Psoas muscle (tissue), 8 donors: Measurements from ENCODE around the gene PTN. TPM values are rescaled to one million over a fixed set of nuclear protein-coding genes. Genes with fewer than 3 reads are reported as not detected.

Source experiments
- ATAC-seq, 4 donors: fragments of 200-7000 bp; cut with Tn5 transposase; one replicate each; pipeline ENCODE4 v1.9.1; 2020; ENCODE audit warnings: moderate library complexity in 3 of 4, mild to moderate bottlenecking in 2 of 4
- DNase-seq, 2 donors: peaks; one replicate each; pipeline ENCODE4 v3.0.0-alpha.2; 2020
- H3K27ac ChIP-seq: fragments of 200-600 bp; one replicate; pipeline ENCODE4 v1.8.0; 2022
- H3K27me3 ChIP-seq, 3 donors: fragments of 200-600 bp in 1 of 3; one replicate each; pipeline versions ENCODE4 v1.6.1 to v1.8.0; 2013 to 2022; ENCODE audit warnings: low read length in 2 of 3, mild to moderate bottlenecking in 2 of 3, moderate library complexity in 1 of 3; ENCODE audit not compliant: insufficient read depth in 3 of 3
- H3K36me3 ChIP-seq, 2 donors: fragments of 200-600 bp in 1 of 2; one replicate each; pipeline versions ENCODE4 v1.6.1 to v1.8.0; 2013 to 2022; ENCODE audit warnings: low read depth in 1 of 2, mild to moderate bottlenecking in 1 of 2, moderate library complexity in 1 of 2; ENCODE audit not compliant: insufficient read depth in 1 of 2
- H3K4me1 ChIP-seq: fragments of 200-600 bp; one replicate; pipeline ENCODE4 v1.8.0; 2022
- H3K4me3 ChIP-seq: fragments of 200-600 bp; one replicate; pipeline ENCODE4 v1.8.0; 2022; ENCODE audit warnings: mild to moderate bottlenecking
- H3K9me3 ChIP-seq: fragments of 200-600 bp; one replicate; pipeline ENCODE4 v1.8.0; 2022
- WGBS, 3 donors: extraction: QIAGEN DNeasy Blood & Tissue Kit; methylation state at CpG; one replicate each; pipeline versions ENCODE4 v1.1.6 to v1.1.7; 2013; 5-methylcytosine and 5-hydroxymethylcytosine counted together
- intact Hi-C, 2 donors: fragments of 100-400 bp; cut with DNase I; formaldehyde crosslinking; loops; one replicate each; pipeline versions ENCODE4 v1.11.0 to v1.14.2; 2022
- polyA plus RNA-seq, 3 donors: library from polyadenylated mRNA; stranded (reverse); fragments of 200-250 nt; gene quantifications; one replicate each; pipeline ENCODE4 v1.2.3, GENCODE V29; 2013
- total RNA-seq, 4 donors: library from RNA; stranded (reverse); fragmentation: NEBNext Ultra II Directional in 2 of 4; extraction: Animal tissue kit (Norgen Biotek cat#: 25700) in 2 of 4; gene quantifications; one replicate each; pipeline versions ENCODE4 v1.2.1 to v1.2.4, GENCODE V29; 2021 to 2023
- TF ChIP-seq, protein P1 (sequence below): fragments of 200-600 bp; IDR thresholded peaks from one replicate; pipeline ENCODE4 v1.8.0; 2022; ENCODE audit warnings: antibody characterized with exemption
- donor health status: healthy with polysubstance abuse.
- donor health status: DM: no; HTN: no; CAD: no; lungs with moderate emphysema.
- donor health status: Bipolar disorder and iron deficiency.
- donor health status: healthy.
- donor health status: DM: yes; HTN: yes; CAD: no.
- donor health status: DM: no; HTN: no; CAD: no.
- donor health status: DM: no; HTN: no; CAD: no.
- donor health status: DM: yes; HTN: yes; CAD: no.

PTN gene
- total and polyA plus RNA-seq, 7 donors: 0.13 to 4.2 (median 0.61) TPM

- Histone ChIP-seq H3K4me1 (no peaks in the 10 kb centered on the region), H3K4me3 (no peak overlapping the region), H3K27me3 (no peaks in the 10 kb centered on the region), H3K9me3 (no peaks in the 10 kb centered on the region), H3K36me3 (no peaks in the 10 kb centered on the region), H3K27ac (no peak overlapping the region)
- ATAC-seq: no peak
- DNase-seq: no peak
- TF ChIP-seq, protein P1, sequence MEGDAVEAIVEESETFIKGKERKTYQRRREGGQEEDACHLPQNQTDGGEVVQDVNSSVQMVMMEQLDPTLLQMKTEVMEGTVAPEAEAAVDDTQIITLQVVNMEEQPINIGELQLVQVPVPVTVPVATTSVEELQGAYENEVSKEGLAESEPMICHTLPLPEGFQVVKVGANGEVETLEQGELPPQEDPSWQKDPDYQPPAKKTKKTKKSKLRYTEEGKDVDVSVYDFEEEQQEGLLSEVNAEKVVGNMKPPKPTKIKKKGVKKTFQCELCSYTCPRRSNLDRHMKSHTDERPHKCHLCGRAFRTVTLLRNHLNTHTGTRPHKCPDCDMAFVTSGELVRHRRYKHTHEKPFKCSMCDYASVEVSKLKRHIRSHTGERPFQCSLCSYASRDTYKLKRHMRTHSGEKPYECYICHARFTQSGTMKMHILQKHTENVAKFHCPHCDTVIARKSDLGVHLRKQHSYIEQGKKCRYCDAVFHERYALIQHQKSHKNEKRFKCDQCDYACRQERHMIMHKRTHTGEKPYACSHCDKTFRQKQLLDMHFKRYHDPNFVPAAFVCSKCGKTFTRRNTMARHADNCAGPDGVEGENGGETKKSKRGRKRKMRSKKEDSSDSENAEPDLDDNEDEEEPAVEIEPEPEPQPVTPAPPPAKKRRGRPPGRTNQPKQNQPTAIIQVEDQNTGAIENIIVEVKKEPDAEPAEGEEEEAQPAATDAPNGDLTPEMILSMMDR: no peak
- 35 to 48% (median 42%) methylated on average over 5 of the region's 5 CpGs for WGBS, 3 donors
- intact Hi-C loops: no loop called here
These were observed 15.0 kb downstream of the PTN start for GRCh38 chr7:137328373-137329120.

DNA sequence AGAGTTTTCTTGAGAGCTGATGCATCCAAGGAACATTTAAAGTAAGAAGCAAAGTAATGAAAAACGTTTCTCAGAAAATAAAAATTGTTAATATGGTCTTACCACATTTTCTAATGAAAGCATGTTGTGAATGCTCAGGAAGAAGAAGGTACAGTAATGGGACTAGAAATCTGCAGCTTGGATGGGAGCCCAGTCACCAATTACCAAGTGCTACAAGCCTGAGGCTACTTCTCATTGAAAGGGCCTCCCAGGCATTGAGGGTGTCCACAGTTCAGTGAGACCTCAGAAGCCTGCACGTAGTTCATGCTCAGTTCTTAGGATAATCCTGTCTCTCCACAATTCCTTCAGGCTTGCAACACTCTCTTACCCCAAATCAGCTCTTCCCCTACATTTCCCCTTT, 17.6 kb downstream of the PTN start:
- Histone ChIP-seq H3K4me3 (no peak overlapping the region), H3K4me1 (no peaks in the 10 kb centered on the region), H3K36me3 (no peaks in the 10 kb centered on the region), H3K9me3 (no peaks in the 10 kb centered on the region), H3K27me3 (no peaks in the 10 kb centered on the region), H3K27ac (no peak overlapping the region)
- DNase-seq: no peak
- intact Hi-C loops: no loop called here
- 58 to 66% (median 65%) methylated on average over 2 of the region's 2 CpGs for WGBS, 3 donors
- ATAC-seq: no peak
- TF ChIP-seq, protein P1: no peak

DNA sequence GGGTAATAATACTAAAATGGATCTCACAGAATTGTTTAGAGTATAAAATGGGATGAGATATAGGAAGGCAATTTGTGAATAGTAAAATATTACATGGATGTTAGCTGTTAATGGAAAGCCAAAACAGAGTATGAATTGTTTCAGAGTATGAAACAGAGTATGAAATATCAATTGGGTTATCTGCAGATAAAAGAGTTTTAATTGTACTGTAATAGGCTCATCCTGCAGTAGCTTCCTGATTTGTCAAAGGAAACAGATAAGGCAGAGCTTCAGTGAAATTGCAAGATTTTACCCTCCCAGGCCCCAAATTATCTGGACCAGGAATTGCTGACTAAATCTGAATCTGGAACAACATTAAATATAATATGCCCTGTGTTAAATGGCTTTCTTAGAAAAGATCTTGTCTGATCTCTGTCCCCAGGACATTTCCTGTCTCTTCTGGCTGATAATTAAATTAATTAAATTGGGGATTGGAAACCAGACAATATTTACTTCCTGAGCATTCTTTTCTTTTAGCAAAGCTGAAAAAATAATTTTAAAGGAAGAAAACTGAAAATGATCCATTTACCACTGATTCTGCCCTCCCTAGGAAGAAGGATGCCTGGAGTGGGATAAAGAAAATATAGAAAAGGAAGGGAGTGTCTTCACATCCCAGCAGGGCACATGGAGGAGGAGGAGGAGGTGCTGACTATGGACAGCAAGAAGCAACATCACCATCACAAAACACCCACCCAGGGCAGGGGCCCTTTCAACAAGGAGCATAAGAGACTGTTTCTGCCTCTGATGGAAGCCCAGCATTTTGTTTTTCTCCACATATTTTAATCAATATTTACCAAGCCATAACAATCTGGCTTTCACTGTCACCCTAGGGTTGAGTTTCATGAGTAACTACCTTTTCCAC, 18.5 kb downstream of the PTN start:
- no peaks in the 10 kb centered on the region for H3K36me3 ChIP-seq
- no peaks in the 10 kb centered on the region for H3K9me3 ChIP-seq
- no peak overlapping the region for H3K4me3 ChIP-seq
- intact Hi-C loops: no loop called here
- TF ChIP-seq, protein P1: no peak
- no peak for DNase-seq
- H3K27ac ChIP-seq: no peak overlapping the region
- no peaks in the 10 kb centered on the region for H3K27me3 ChIP-seq
- no peaks in the 10 kb centered on the region for H3K4me1 ChIP-seq
- no peak for ATAC-seq

DNA sequence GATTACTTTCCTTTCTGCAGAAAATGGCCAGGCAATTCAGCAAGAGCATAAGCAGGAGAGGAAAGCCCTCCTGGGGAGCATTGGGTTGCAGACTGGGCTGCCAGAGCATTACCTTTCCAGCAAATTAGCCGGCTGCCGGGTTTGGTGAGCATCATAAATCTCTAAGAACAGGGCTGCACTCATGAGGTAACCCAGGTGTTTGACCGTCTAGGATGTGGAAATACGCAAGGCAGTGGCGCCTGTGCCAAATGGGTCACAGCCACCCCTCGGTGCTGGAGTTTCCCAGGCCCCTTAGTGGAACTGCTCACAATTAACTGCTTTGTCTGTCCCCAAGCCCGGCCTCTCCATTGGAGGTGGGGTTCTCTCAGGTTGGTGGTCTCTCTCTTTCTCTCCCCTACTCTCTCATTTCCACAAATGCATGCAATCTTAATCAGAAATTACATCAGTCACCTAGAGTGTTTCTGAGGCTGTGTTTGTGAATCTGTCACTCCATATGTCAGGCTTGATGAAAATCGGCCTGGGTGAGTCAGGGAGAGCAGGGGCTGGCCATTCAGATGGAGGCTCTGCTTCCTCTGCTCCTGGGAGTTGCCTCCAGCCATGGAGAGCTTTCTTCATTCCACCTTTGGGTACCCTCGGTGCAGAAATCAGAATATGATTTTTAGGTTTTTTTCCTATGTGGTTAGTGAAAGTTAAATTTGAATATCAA, 26.7 kb downstream of the PTN start:
- no peak overlapping the region for H3K27ac ChIP-seq
- 57 to 65% (median 65%) methylated on average over 9 of the region's 9 CpGs for WGBS, 3 donors
- DNase-seq (no peak), ATAC-seq (no peak)
- H3K4me1 ChIP-seq: no peaks in the 10 kb centered on the region
- TF ChIP-seq, protein P1: no peak
- no peaks in the 10 kb centered on the region for H3K27me3 ChIP-seq
- no peak overlapping the region for H3K4me3 ChIP-seq
- no peaks in the 10 kb centered on the region for H3K9me3 ChIP-seq
- intact Hi-C loops: no loop called here
- H3K36me3 ChIP-seq: no peaks in the 10 kb centered on the region
